HG02938 (cell line): ENCODE results near the gene ATF7.
"Not testable (repeated sequence)": the region's sequence is repeated elsewhere in the genome, so short reads cannot be mapped to it uniquely, and the experiment has no call there.

Source experiments
- ATAC-seq: cut with Tn5 transposase; IDR thresholded peaks from one replicate; pipeline ENCODE4 v1.9.1; 2021; ENCODE audit warnings: mild to moderate bottlenecking, moderate library complexity; ENCODE audit not compliant: unreplicated experiment

Gene ATF7

DNA sequence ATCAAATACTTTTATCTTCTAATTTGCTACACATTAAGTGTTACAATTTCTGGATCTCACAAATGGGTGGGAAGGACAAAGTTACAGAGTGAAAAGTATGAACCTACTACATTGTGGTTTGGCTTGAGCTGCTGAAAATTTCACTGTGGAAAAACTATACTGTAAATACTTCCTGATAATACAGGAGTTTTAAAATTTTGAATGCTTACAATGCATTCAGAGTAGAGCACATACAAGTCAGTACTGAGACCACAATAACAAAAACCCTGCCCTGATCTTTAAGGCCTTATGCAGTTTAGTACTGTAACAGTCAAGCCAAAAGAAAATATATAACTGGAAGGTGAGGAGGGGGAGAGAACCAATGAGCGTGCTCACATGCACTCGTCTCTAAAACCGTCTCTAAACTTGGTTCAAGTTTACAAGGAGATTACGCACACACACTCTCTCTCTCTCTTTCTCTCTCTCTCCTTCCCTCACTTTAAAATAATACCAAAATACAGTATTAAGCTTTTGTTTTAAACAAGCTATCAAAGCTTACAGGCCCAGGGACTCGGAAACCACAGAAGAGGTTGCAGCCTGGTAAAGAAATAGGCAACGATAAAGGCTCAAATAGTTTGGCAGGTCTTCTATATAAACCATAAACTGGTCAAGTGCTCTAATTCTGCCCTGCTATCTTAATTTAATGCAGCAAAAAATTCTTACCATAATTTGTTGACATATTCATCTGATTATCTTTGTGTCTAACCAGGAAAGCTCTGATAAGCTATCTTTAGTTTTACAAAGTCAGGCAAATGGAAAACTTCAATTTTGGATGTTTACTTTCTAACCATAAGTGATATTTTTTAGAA is 58.0 kb downstream of the ATF7 start:
- no peak for ATAC-seq

- ATAC-seq = not testable (repeated sequence)
These were observed 60.8 kb downstream of the ATF7 start for GRCh38 chr12:53565376-53565775.

DNA sequence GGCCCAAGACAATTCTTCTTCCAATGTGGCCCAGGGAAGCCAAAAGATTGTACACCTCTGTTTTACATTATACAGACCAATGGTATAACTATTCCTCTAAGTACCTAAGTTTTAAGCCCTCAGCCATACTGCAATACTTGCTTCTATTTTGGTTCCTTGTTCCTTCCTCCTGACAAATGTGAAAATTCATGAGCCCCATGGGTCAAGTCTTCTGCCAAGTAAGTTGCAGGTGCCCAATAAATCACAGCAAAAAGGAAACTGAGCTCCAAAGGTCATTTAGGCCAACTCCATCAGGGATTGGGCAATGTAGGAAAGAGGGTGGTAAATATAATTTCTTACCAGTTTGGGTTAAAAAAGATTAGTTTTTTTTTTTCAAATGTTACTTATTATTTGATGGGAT is 61.2 kb downstream of the ATF7 start:
- no peak for ATAC-seq

DNA sequence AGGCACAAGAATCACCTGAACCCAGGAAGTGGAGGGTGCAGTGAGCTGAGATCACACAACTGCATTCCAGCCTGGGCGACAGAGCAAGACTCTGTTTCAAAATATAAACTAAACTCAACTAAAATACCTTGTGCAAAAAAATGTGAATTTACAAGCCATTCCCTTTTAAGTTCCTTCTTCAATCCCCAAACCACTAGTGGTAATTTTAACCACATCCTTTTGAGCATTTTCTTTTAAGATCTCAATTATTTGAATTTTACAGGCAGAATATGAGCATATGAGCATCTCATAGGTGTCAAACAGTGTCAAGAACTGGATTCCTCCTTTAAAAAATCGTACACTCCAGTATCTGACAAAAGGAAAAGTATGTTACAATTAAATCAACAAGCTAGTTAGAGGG is 61.9 kb downstream of the ATF7 start:
- ATAC-seq = no peak

- ATAC-seq = no peak
These were observed 62.6 kb downstream of the ATF7 start for GRCh38 chr12:53563452-53564028.

- no peak for ATAC-seq
These were observed 64.6 kb downstream of the ATF7 start for GRCh38 chr12:53561590-53561953.

GRCh38 chr12:53560912-53561589 is 65.1 kb downstream of the ATF7 start:
- no peak for ATAC-seq

GRCh38 chr12:53560351-53560750 is 65.8 kb downstream of the ATF7 start:
- no peak for ATAC-seq

DNA sequence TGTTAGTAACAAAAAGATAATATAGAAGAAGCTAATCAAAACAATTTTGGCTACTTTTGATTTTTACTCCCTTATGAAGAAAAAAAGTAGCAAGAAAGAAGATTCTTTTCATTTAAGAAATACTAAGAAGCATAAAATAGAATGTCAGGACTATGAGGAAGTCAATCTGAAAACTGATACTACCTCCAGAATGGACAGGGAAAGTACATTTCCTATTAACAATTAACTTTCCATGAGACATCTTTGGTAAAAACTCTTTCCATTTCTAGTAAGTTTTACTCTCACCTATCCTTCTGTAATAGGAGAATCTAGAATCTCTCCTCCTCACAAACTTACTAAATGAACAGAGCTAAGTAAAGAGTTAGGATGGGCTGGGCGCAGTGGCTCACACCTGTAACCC is 67.6 kb downstream of the ATF7 start:
- ATAC-seq = no peak

- ATAC-seq = no peak
These were observed 73.5 kb downstream of the ATF7 start for GRCh38 chr12:53552361-53553327.

- ATAC-seq = no peak
These were observed 74.3 kb downstream of the ATF7 start for GRCh38 chr12:53551889-53552291.

DNA sequence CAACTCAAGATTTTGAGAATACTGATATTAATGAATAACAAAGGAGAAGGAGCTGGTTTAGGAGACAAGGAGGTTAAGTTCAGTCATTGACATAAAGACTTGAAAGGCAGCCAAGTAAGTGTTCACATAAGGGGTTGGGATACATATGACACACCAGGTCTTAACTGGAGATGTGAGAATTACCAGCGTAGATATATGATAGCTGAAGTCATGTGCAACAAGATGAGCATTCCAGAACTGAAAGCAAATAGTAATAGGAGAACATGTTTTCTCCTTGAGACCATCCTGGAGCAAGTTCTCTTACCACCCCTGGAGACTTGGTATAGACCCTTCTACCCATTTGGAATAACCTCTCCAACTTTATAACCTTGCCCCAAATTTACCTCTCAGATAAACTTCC is 75.6 kb downstream of the ATF7 start:
- no peak for ATAC-seq

- ATAC-seq = not testable (repeated sequence)
These were observed 76.1 kb downstream of the ATF7 start for GRCh38 chr12:53550131-53550530.

DNA sequence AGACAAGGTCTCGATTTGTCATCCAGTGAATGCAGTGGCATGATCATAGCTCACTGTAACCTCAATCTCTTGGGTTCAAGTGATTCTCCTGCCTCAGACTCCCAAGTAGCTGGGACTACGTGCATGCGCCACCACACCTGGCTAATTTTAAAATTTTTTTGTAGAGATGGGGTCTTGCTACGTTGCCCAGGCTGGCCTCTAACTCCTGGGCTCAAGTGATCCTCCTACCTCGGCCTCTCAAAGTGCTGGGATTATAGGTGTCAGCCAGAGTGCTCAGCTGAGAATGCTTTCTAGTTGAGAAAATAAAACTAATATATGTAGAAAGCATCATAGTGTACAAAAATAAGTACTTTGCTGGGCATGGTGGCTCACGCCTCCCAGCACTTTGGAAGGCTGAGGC is 77.8 kb downstream of the ATF7 start:
- ATAC-seq = not testable (repeated sequence)

GRCh38 chr12:53543539-53543938 is 82.6 kb downstream of the ATF7 start:
- no peak for ATAC-seq

GRCh38 chr12:53539526-53539925 is 86.7 kb downstream of the ATF7 start:
- ATAC-seq = no peak

DNA sequence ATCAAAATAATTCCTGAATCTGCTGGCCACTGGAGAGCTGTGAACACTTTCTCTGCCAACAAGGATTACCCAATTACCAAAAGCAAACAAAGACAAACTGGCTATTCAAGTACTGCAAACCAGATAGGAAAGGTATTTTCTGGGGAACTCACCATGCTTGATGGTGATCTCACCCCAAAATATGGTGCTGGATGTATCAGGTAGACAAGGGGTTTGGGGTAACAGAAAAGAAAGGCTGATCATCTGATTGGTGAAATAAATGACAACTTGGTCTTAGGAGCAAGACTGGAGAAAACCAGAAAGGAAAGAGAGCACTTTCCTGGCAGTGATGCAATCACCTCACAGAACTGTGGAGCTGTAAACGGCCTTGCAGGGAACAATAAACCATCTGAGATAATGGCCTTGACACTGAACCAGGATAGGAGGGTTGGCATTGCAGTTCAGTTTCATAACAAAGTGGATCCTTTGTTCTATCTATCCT is 87.9 kb downstream of the ATF7 start:
- no peak for ATAC-seq

DNA sequence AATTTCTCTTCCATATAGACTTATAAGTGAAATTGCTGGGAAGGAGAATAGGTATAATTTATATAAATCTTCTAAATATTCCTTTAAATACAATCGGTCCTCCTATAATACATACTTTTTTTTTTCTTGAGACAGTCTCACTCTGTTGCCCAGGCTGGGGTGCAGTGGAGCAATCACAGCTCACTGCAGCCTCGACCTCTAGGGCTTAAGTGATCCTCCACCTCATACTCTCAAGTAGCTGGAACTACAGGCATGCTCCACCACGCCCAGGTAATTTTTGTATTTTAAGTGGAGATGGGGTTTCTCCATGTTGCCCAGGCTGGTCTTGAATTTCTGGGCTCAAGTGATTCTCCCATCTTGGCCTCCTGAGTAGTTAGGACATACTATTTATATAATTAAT is 89.2 kb downstream of the ATF7 start:
- ATAC-seq = no peak

GRCh38 chr12:53533471-53533870 is 92.7 kb downstream of the ATF7 start:
- ATAC-seq = no peak

DNA sequence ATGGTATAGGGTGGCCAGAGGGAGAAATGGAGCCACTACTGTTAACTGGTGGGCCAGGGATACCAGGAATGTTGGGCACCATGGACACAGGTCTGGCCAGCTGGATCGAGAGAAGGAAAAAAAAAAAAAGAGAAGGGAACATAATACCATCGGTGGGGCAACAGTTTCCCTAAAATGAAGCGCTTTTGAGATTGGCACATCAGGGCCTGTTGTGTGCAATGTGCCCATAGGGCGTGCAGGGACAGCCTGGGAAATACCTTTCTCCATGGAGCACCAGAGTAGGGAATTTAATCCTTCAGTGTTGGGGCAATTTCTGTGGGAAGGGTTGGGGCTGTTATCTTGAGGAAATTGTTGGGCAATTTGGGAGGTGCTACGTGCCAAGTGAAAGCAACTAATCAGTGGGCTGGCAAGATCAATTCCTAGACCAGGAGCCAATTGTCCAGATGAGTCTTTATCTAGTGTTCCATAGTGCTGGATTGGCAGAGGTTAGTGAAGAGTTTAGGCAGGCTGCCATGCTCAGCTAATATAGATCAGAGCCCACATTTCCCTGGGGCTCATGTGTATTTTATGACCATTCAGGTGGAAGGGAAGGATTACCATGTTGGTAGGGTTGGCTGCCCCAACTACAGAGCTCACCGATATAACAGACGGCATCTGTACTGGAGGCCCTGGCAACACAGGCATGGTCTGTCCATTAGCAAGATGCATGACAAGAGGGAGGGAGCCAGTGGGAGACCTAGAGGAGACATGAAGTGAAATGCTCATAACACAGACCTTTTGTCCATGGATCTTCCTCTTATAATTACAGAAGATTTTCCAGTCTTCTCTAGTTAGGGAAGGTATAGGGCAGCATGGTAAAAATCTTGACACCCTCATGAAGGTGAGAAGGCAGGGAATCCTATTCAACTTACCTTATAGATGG is 93.4 kb downstream of the ATF7 start:
- no peak for ATAC-seq
